ENCODE results near the gene CCDC68.
"Not testable (repeated sequence)": the region's sequence is repeated elsewhere in the genome, so short reads cannot be mapped to it uniquely, and the experiment has no call there.

Gene CCDC68

GRCh38 chr18:54878159-54878622, 81.1 kb downstream of the CCDC68 start:
- DNase-seq (ENCODE audit: low read depth in 1 of 2, low spot score in 1 of 2), result no peak

GRCh38 chr18:54877076-54877475, 82.2 kb downstream of the CCDC68 start:
- no peak for DNase-seq (ENCODE audit: low read depth in 1 of 2, low spot score in 1 of 2)

DNA sequence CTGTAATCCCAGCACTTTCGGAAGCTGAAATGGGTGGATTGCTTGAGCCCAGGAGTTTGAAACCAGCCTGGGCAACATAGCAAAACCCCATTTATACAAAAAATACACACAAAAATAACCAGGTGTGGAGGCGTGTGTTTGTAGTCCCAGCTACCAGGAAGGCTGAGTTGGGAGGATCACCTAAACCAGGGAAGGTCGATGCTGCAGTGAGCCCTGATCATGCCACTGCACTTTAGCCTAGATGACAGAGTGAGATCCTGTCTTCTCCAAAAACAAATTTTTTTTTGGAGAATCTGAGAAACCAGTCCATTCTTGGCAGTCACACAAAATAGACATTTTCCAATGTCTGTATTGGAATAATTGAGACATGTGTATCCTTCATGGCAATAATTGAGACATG, 84.2 kb downstream of the CCDC68 start:
- DNase-seq (ENCODE audit: low read depth in 1 of 2, low spot score in 1 of 2), result no peak

DNA sequence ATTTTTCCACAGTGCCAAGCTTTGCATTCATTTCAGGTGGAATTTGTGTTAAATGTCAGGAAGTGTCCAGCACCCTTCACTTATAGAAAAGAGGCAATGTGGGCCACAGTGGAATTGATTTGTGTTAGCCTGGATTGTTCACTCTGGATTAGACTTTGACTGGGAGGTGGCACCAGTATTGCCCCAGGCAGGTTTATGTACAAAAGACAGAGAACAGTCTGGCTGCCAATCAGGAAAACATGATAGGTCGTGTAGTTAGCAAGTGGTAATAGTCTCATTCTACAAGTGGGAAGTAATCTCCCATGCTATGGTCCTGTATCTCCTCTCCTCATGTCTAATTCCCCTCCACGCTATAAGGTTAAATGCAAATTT, 85.4 kb downstream of the CCDC68 start:
- no peak for DNase-seq (ENCODE audit: low read depth in 1 of 2, low spot score in 1 of 2)

DNA sequence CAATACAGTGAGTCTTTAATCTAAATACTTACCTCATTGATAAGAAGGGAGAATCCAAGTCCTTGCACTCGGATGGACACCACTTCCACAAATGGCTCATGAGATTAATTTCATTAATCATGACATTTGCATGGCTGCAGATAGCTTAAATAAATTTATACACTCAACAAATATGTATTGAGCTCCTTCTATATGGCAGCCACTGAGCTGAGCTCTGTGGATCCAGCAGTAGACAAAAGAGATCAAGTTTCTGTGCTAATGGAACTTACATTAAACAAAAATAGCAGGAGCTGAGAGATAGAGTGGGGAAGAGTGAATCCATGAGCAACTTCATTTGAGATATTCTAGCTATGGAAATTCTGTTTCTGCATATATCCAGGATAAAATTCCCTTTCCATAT, 86.6 kb downstream of the CCDC68 start:
- DNase-seq (ENCODE audit: low read depth in 1 of 2, low spot score in 1 of 2), result no peak

GRCh38 chr18:54871231-54871630, 88.0 kb downstream of the CCDC68 start:
- DNase-seq (ENCODE audit: low read depth in 1 of 2, low spot score in 1 of 2), result no peak

DNA sequence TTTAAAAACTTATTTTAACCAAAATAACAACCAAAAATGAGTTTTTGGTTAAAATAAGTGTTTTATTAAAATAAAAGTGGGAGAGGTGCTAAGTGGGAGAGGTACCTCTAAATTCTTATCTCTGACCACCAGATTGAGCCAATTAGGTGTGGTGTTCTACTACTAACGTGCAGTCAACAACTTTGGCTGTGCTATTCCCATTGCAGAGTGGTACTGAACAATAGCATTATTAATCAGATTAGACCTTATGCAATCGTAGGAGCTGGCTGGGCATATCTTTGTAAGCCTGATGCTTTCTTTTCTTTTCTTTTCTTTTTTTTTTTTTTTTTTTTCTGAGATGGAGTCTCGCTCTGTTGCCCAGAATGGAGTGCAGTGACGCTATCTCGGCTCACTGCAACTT, 92.1 kb downstream of the CCDC68 start:
- DNase-seq (ENCODE audit: low read depth in 1 of 2, low spot score in 1 of 2), result no peak

DNA sequence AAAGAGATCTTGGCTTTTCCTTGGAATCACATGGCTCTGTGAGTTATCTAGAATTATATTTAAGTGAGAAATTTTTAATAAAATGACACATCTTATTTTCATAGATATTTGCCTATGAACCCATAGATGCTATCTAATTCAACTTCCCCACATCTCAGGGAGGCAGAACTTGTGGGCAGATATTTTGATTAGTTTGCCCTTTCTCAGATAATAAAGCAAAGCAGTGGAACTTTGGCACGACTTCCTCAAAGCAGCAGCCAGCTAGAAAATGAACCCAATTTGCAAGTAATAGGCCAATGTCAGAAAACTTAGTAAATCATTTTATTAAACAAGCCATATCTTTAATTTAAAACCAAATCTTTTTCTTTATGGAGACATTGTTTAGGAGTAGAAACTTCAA, 98.3 kb downstream of the CCDC68 start:
- DNase-seq (ENCODE audit: low read depth in 1 of 2, low spot score in 1 of 2), result no peak

GRCh38 chr18:54859667-54860421, 99.4 kb downstream of the CCDC68 start:
- DNase-seq (ENCODE audit: low read depth in 1 of 2, low spot score in 1 of 2), result no peak

DNA sequence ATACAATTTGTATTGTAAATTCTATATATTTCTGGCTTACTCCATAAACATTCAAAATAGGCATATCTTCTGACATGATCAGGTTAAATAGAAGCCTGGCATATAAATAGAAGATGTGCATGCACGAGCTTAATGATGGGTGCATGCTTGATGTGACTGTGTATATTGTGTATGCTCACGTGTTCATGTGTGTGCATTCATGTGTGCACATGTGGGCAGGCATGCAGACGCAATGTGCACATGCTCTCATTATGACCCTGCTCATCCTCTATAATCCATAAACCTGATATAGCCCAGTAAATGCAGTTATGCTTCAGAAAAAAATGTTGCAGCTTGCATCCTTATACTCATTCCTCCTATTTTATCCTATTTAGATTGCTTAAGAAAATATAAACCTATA, 101.8 kb downstream of the CCDC68 start:
- no peak for DNase-seq (ENCODE audit: low read depth in 1 of 2, low spot score in 1 of 2)

DNA sequence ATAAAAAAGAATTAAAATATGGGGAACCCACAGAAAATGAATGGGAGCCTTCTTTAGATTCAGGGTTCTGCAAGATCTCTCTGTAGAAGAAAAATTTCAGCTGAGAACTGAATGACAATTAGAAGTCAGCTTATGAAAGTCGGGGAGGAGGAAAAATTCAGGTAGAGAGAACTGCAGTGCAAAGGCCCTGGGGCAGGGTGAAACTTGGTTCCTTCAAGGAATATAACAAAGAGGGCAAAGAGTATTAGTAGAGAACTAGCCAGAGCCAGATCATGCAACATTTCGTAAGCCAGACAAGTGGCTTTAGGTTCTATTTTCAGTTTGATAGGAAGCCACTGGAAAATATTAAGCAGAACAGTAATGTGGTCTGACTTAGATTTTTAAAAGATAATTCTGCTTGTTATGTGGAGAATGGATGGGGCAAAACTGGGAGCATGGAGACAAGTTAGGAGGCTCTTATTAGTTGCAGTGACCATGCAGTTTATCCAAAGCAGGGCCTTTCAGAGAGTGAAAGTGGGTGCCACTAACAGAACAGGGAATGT, 103.1 kb downstream of the CCDC68 start:
- no peak for DNase-seq (ENCODE audit: low read depth in 1 of 2, low spot score in 1 of 2)

GRCh38 chr18:54855050-54855449, 104.2 kb downstream of the CCDC68 start:
- DNase-seq (ENCODE audit: low read depth in 1 of 2, low spot score in 1 of 2), result not testable (repeated sequence)

DNA sequence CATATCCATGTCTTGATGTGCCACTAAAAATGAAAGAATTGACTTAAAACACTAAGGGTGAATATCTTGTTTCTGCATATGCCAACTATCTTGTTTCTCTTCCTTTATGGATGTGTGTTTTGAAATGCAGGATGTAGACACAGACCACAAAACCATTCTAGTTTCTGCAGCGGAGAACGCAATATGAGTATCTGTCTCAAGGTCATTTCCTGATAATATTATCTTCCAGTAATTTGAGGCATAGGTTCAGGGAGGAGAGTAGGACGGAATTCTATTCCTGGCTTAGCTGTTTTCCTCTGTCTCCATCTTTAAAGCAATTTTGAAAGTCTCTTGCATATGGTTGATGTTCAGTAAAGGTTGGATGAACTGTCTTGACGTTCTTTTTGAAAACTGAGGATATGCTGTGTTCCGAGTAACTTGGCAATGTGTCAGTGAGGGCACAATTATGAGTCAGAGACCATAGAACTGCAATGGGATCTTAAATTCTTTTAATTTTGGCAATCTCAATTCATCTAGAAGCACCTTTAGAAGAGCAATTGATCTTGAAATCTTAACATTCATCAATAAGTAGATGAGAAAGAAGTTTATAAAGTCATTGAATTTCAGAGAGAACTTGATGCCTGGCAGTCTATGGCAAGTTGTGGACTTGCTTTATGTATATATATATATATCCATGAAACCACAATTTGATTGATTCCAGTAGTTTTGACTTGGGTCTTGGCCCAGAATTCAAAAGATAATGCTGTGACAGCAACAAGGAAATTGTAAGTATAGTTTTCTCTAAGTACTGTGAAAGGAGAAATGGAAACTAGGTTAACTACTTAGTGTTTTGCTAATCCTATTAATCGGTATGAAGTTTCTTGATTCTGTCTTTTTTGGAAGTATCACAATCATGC, 106.2 kb downstream of the CCDC68 start:
- DNase-seq (ENCODE audit: low read depth in 1 of 2, low spot score in 1 of 2), result no peak
